Activated T-helper 9 cell treated with anti-CD3 and anti-CD28 coated beads, Interleukin-2, amount 50 U/mL, for 16 hours (primary cell): ENCODE measurements around the gene CIDEB.
A peak's percentile ranks its signal among the peaks of the same experiment; 100 is the strongest.
"Not testable (repeated sequence)": the region's sequence is repeated elsewhere in the genome, so short reads cannot be mapped to it uniquely, and the experiment has no call there.

ENCODE experiments used
- DNase-seq: peaks from one replicate; pipeline ENCODE4 v3.0.0-alpha.2; 2020; ENCODE audit warnings: low read depth

Gene CIDEB

GRCh38 chr14:24307575-24308341, at the start of gene CIDEB:
Gene CIDEB (minus strand): TSS chr14:24307977. CDS start chr14:24307858, 119 bp downstream.
- peak; percentile 37 for DNase-seq

GRCh38 chr14:24356208-24356607, 48.4 kb upstream of the CIDEB start:
- no peak for DNase-seq

GRCh38 chr14:24355009-24355408, 47.2 kb upstream of the CIDEB start:
- DNase-seq = no peak

- not testable (repeated sequence) for DNase-seq
These were observed 46.7 kb upstream of the CIDEB start for GRCh38 chr14:24354482-24354825.

- no peak for DNase-seq
These were observed 46.0 kb upstream of the CIDEB start for GRCh38 chr14:24353559-24354481.

- DNase-seq = no peak
These were observed 43.7 kb upstream of the CIDEB start for GRCh38 chr14:24351517-24351916.

GRCh38 chr14:24349742-24350141, 42.0 kb upstream of the CIDEB start:
- DNase-seq = no peak

- DNase-seq = no peak
These were observed 40.4 kb upstream of the CIDEB start for GRCh38 chr14:24348186-24348585.

GRCh38 chr14:24347134-24347533, 39.4 kb upstream of the CIDEB start:
- DNase-seq = no peak

- no peak for DNase-seq
These were observed 36.3 kb upstream of the CIDEB start for GRCh38 chr14:24343795-24344660.

- no peak for DNase-seq
These were observed 35.1 kb upstream of the CIDEB start for GRCh38 chr14:24342889-24343288.

GRCh38 chr14:24340606-24341005, 32.8 kb upstream of the CIDEB start:
- DNase-seq = no peak

GRCh38 chr14:24339284-24340151, 31.7 kb upstream of the CIDEB start, which contains the start of gene RIPK3:
Gene RIPK3 (minus strand): TSS chr14:24339991. CDS start chr14:24339826, 165 bp downstream.
- peak; percentile 50 for DNase-seq

GRCh38 chr14:24338843-24339242, 31.1 kb upstream of the CIDEB start:
- DNase-seq = no peak

GRCh38 chr14:24337824-24338175, 30.0 kb upstream of the CIDEB start:
- DNase-seq = no peak

GRCh38 chr14:24337144-24337823, 29.5 kb upstream of the CIDEB start:
- DNase-seq = no peak

- no peak for DNase-seq
These were observed 27.8 kb upstream of the CIDEB start for GRCh38 chr14:24335461-24336171.

- DNase-seq = no peak
These were observed 26.9 kb upstream of the CIDEB start, which contains the start of gene ADCY4 for GRCh38 chr14:24334431-24335291. Gene ADCY4 (minus strand): TSS chr14:24335071. CDS start chr14:24334652, 419 bp downstream.
